ENCODE measurements around the gene B4GALNT1. TPM values are rescaled to one million over a fixed set of nuclear protein-coding genes. Genes with fewer than 3 reads are reported as not detected.

B4GALNT1 gene
- total RNA-seq, 4 donors from 2014 or later = 0.19 to 1.7 (median 0.26) TPM

GRCh38 chr12:57577981-57578758 is 54.8 kb downstream of the B4GALNT1 start:
- no peak for TF ChIP-seq POLR2A (IDR thresholded peaks at IDR 0.05)
- no peak for TF ChIP-seq CTCF (IDR thresholded peaks at IDR 0.05)
- no peak for DNase-seq (ENCODE audit: low spot score in 2 of 2)
- intact Hi-C loops (cut with DNase I; ENCODE audit: low total_unique reads) = no loop called here
- H3K4me3 ChIP-seq (ENCODE audit: low read depth, poor library complexity, severe bottlenecking) = no peak overlapping the region
- 87 to 88% methylated on average over 12 of the region's 12 CpGs for WGBS, 2 donors

DNA sequence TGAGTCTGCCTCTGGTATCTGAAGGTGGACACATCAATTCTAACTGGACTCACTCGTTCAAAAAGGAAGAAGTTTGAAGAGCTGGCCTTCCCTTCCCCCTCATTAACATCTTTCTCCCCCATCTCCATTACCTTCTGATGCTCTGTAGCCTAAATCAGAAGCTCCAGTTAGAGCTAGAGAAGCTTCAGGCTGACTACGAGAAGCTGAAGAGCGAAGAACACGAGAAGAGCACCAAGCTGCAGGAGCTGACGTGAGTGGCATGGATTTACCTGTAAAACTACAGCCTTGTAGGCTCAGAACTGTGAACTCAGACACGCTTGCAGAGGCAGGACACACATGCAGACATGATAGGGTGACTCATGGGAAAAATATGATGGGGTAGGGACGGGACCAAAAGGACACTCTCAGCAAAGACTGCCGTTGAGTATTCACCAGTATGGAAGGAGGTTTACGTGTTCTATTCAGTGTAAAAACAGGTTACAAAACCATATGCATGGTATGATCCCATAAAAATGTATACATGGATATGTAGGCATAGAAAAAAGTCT is 56.3 kb downstream of the B4GALNT1 start:
- H3K4me3 ChIP-seq (ENCODE audit: low read depth, poor library complexity, severe bottlenecking) = no peak overlapping the region
- 66 to 81% methylated on average over 9 of the region's 9 CpGs for WGBS, 2 donors
- DNase-seq (ENCODE audit: low spot score in 2 of 2) = no peak
- intact Hi-C loops (cut with DNase I; ENCODE audit: low total_unique reads) = no loop called here
- TF ChIP-seq CTCF (IDR thresholded peaks at IDR 0.05) (no peak), POLR2A (IDR thresholded peaks at IDR 0.05) (no peak)

Other genes with a start within 250 kb of the B4GALNT1 start
- gene R3HDM2, start 202.2 kb downstream of the B4GALNT1 start, total RNA-seq = 10 to 100 TPM; 37.2 to 64.6 (median 54.3) TPM
- not detected for gene INHBC, start 198.4 kb downstream of the B4GALNT1 start, total RNA-seq
- gene INHBE, start 177.9 kb downstream of the B4GALNT1 start, total RNA-seq = not detected
- 10 to 100 TPM in 1 of 4 donors, 1 to 10 TPM in 1, under 1 TPM in 2; 0.19 to 13.4 (median 1.9) TPM for gene GLI1, start 173.4 kb downstream of the B4GALNT1 start, total RNA-seq
- gene ARHGAP9, start 153.3 kb downstream of the B4GALNT1 start, total RNA-seq = 1 to 10 TPM; 2.3 to 6.6 (median 3.1) TPM
- 100 to 1,000 TPM in 1 of 4 donors, 10 to 100 TPM in 3; 37.7 to 386 (median 51.4) TPM for gene MARS1, start 145.1 kb downstream of the B4GALNT1 start, total RNA-seq
- 10 to 100 TPM; 27.6 to 58.2 (median 41.6) TPM for gene DDIT3, start 112.7 kb downstream of the B4GALNT1 start, total RNA-seq
- gene MBD6, start 110.4 kb downstream of the B4GALNT1 start, total RNA-seq = 10 to 100 TPM; 13.8 to 50.4 (median 26.5) TPM
- gene DCTN2, start 86.0 kb downstream of the B4GALNT1 start, total RNA-seq = 100 to 1,000 TPM; 166 to 257 (median 181) TPM
- gene KIF5A, start 83.2 kb downstream of the B4GALNT1 start, total RNA-seq = 1 to 10 TPM in 1 of 4 donors, under 1 TPM in 3; 0.08 to 1.2 (median 0.23) TPM
- gene PIP4K2C, start 42.0 kb downstream of the B4GALNT1 start, total RNA-seq = 10 to 100 TPM; 29.1 to 48.9 (median 39.1) TPM
- gene DTX3, start 28.4 kb downstream of the B4GALNT1 start, total RNA-seq = 10 to 100 TPM in 2 of 4 donors, 1 to 10 TPM in 2; 6.1 to 17.4 (median 11.4) TPM
- gene ARHGEF25, start 21.8 kb downstream of the B4GALNT1 start, total RNA-seq = 10 to 100 TPM in 1 of 4 donors, 1 to 10 TPM in 3; 3.8 to 10.3 (median 6.9) TPM
- gene OS9, start 60.9 kb upstream of the B4GALNT1 start, total RNA-seq = 100 to 1,000 TPM; 195 to 265 (median 205) TPM
- gene AGAP2, start 105.5 kb upstream of the B4GALNT1 start, total RNA-seq = 1 to 10 TPM in 3 of 4 donors, under 1 TPM in 1; 0.55 to 1.6 (median 1.3) TPM
- 10 to 100 TPM; 44.9 to 76.4 (median 54.7) TPM for gene TSPAN31, start 111.8 kb upstream of the B4GALNT1 start, total RNA-seq
- gene CDK4, start 119.1 kb upstream of the B4GALNT1 start, total RNA-seq = 10 to 100 TPM; 38.5 to 77.4 (median 54.6) TPM
- 10 to 100 TPM; 10.6 to 16.6 (median 12.8) TPM for gene MARCHF9, start 121.9 kb upstream of the B4GALNT1 start, total RNA-seq
- 1 to 10 TPM in 3 of 4 donors, under 1 TPM in 1; 0.72 to 6.4 (median 1.7) TPM for gene CYP27B1, start 133.9 kb upstream of the B4GALNT1 start, total RNA-seq
- gene METTL1, start 138.9 kb upstream of the B4GALNT1 start, total RNA-seq = 10 to 100 TPM in 3 of 4 donors, 1 to 10 TPM in 1; 5.9 to 13.5 (median 11.0) TPM
- 10 to 100 TPM in 2 of 4 donors, 1 to 10 TPM in 2; 6.3 to 13.2 (median 9.9) TPM for gene EEF1AKMT3, start 139.4 kb upstream of the B4GALNT1 start, total RNA-seq
- 10 to 100 TPM; 29.6 to 41.6 (median 34.5) TPM for gene TSFM, start 149.6 kb upstream of the B4GALNT1 start, total RNA-seq
- gene AVIL, start 185.5 kb upstream of the B4GALNT1 start, total RNA-seq = 1 to 10 TPM; 1.6 to 4.6 (median 2.8) TPM
- 100 to 1,000 TPM; 129 to 174 (median 169) TPM for gene CTDSP2, start 213.5 kb upstream of the B4GALNT1 start, total RNA-seq